T1000 (cell line): Measurements from ENCODE around the gene SERPINA12.

ENCODE experiments used
- DNase-seq: peaks from one replicate; lab custom pipeline; 2025; ENCODE audit warnings: mixed read lengths; lab: John Stamatoyannopoulos, UW

Gene SERPINA12

DNA sequence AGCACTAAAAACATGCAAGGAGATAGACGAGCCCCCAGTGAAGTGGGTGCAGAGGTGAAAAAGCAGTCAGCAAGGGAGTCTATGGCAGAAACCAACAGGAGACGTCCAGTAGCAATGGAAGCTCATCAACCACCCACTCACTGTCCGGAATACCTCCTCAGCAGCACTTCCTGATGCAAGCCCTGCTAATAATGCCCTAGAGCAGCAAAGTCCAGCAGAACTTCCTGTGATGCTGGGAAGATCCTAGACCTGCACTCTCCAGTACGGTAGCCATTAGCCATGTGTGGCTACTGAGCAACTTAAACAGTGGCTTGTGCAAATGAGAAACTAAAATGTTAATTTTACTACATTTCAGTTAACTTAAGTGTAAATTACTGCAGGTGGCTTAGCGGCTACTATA, 44.2 kb downstream of the SERPINA12 start:
- no peak for DNase-seq

DNA sequence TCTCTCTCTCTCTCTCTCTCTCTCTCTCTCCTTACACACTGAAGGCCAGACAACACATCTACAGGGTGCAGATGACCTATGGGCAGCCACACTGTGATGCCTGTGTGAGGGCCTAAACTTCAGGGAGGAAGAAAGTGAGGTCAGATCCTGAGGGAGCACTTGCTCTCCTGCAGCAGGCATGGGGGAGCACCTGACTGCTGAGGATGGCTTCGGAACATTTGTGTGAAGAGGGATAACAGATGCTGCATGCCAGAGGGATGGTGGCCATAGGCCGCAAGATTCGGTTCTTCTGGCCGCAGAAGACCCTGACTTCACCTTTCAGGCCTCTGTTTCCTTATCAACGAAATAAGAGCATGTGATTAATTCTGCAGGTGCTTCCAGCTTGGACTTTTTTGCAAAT, 45.0 kb downstream of the SERPINA12 start:
- no peak for DNase-seq

DNA sequence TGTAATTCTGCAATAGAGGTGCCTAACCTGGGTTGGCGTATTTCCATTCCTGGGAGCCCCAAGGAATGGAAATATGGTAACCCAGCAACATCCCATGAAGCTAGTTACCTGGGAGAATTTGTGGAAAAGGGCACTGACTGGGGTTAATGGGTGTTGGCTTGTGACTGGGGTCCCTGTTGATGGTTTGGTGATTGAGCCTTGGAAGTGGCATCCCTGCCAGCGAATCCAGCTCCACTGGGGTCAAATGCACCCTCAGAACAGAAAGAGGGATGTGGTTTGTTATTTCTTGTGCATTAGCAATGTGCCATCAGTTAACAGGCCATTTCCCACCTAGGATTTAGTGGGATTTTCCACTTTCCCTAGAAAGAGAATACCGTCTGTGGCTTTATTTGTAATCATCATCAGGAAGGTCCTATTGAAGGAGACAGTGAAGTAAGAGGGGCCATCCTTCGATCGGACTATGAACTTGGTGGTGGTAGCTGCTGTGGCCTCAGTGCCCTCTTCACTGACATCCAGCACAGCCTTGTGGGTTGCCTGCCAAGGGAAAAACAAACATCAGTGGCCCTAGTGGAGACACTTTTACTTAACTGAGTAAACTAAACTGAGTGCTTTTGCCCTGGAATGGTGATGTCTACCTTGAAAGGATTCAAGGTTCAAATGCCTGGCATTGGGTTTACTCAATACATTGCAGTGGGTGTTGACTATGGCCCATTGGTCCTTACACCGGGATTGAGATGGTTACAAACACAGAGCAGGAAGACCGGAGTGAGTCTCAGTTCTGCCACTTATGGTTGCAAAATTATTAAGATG, 46.3 kb downstream of the SERPINA12 start:
- DNase-seq: no peak

DNA sequence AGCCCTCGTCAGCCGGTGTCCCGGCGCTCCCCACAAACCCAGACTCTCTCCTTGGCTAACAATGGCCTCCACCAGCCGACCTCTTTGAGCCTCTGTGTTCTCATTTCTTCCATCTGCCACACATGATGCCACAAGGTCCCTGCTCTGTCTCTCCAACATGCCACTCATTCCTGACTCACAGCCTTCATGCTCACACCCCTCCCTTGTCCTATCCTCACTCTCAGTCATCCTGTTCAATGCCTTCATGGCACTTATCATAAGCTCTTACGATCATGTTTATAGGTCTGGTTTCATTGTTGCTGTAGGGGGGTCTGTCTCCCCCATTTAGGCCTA, 47.1 kb downstream of the SERPINA12 start:
- DNase-seq: no peak

DNA sequence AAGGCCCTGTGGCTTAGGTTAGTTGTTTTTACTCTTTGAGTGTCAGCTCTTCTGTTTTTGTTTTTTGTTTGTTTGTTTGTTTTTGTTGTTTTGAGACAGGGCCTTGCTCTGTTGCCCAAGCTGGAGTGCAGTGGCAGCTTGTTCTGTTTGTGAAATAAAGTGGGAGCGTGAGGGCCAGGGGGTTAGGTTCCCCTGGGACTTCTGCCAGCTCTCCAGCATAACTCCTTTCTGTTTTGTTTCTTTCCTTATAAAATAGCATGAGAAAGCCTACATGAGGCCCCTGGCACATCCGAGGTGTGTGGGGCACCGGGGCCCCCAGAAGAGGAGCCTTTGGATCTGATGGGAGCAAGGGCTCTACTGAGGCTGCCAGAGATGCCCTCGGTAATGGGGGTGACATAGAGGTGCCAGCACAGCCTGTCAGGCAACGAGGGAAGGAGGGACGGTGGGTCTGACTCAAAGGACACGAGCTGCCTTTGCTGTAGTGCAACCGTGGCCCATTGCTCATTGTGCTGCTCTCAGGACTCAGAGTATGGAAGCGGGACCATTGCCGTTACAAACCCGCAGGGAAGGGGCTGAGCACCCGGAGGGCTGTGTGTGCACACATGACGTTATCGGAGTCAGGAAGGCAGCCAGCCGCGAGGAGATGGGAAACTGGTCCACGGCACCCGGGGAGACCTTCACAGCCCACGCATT, 47.6 kb downstream of the SERPINA12 start:
- no peak for DNase-seq

DNA sequence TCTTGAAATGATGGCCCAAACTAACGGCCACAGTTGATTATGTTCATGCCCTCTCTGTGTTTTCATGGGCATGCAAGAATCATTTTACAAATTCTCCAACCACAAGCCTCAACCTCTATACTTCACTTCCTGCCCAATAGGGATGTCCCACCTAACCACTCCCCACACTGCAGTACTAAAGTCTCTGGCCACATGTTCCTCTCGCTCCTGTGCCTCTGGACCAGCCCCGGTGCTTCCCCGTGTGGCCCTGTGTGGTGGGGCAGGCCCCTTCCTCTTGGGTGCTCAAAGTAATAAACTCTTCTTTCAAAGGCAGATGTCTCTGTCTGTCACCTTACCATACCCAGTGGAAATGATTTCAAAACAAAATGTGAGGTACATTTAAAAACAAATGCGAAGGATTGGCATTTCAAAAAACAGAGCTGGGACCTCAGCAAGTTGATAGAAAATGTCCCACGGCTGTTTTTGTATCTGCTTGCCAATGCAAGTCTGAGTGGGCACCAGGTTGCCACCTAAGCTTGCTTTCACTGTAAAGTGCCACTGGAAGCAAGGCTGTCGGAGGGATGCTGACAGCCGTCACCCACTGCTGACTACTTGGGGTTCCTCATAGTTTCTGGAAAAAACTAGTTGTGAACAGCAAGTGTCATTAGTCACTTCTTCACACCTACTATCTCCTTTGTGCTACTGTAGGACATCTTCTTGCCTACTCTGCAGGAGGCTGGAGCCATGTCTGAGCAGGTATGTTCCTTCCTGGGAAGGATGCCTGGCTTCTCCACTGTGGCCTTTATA, 48.4 kb downstream of the SERPINA12 start:
- no peak for DNase-seq

DNA sequence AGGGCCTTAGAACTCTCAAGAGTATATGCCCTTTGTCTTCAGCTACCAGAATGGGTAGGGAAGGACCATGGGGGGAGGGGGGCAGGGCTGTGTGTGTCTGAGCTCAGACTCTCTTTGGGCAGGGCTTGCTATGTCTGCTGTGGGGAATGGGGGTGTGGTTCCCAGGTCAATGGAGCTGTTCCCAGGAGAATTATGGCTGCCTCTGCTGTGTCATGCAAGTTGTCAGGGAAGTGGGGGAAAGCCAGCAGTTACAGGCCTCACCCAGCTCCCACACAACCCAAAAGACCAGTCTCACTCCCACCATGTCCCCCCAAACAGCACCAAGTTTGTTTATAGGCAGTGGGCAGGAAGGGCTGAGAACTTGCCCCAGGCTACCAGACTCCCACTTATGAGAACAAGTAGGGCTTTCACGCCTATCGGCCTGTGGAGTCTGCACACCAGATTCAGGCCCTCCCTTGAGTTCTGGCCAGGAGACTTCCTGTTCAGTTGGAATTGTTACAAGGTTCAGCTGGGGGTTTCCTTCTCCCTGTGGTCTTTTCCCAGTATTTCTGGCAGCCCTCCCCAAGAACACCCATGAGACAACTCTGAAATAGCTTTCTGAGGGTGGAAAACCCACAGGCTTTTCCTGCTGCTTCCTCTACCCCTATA, 50.6 kb downstream of the SERPINA12 start:
- no peak for DNase-seq

DNA sequence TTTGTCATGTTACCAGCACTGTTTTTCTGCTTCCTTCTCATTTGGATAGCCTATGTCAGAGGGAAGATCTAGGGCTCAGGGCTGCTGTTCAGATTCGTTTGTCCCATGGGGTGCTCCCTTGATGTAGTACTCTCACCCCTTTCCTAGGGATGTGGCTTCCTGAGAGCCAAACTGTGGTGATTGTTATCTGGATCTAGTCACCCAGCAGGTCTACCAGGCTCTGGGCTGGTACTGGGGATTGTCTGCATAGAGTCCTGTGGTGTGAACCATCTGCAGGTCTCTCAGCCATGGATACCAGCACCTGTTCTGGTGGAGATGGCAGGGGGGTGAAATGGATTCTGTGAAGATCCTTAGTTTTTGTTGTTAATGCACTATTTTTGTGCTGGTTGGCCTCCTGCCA, 51.2 kb downstream of the SERPINA12 start:
- no peak for DNase-seq

DNA sequence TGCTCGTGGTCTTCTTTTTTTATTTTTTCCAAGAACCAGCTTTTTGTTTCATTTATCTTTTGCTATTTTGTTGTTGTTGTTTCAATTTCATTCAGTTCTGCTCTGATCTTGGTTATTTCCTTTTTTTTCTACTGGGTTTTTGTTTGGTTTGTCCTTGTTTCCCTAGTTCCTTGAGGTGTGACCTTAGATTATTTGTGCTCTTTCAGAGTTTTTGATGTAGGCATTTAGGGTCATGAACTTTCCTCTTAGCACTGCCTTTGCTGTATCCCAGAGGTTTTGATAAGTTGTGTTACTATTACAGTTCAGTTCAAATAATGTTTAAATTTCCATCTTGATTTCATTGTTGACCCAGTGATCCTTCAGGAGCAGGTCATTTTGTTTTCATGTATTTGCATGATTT, 53.3 kb downstream of the SERPINA12 start:
- DNase-seq: no peak

DNA sequence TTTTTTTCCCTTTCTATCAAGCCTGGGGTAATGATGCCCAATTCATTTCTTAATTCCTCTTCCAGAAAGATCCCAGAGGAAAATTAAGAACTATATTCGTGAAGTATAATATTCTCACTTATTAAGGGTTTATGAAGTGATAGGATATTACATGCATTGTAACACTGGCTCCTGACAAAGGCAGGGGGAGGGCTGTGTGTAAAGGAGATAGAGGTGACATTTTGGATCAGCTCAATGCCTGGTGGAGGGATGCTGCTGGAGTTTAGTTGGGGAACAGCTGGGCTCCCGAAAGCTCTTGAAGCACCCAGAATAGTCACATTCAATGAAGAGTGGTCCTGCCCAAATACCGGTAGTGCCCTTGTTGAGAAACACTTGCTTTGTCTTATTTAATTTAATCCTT, 57.4 kb downstream of the SERPINA12 start:
- DNase-seq: no peak

DNA sequence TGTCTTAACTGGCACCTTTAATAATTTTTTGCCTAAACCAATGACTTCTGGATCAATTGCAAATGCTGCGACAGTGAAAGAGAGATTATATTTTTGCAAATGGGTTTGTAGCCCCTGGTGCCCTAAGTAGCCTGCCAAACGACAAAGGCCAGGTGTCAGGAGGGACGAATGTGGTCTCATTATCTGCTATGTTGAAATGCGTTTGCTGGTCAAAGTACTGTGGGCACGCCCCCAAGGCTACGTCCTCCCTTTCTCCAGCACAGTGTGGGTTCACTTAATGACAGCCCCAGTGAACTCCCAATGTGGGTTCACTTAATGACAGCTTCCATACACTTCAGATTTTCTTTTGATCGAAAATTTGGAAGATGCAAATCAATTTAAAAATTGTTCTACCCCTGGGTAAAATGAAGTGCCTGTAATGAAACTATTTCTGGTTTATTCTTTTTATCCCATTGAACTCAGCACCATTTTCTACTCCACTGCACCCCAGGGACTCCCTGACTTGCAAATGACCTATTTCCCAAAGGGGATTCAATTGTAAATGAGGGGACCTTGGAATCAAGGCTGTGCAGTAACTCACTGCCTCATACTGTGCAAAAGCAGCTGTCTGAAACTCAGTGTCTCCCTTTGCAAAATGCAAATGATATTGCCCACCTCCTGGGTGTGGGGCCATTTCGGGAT, 58.0 kb downstream of the SERPINA12 start:
- no peak for DNase-seq

DNA sequence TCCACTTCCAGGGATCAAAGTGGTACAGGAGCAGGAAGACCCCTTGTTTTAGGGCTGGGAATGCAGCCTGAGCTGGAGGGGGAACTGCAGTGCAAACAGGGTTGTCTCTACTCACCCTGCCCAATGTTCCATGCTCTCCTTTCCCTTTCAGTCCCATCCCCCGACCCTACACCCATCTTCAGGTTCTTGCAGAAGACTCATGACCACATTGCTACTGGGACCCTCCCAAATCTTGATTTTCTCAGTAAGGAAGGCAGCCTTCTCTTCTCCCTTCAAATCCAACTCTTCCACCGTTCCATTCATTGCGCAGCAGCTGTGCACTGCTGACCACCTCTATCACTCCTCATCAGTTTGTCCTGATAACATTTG, 58.6 kb downstream of the SERPINA12 start:
- DNase-seq: no peak

DNA sequence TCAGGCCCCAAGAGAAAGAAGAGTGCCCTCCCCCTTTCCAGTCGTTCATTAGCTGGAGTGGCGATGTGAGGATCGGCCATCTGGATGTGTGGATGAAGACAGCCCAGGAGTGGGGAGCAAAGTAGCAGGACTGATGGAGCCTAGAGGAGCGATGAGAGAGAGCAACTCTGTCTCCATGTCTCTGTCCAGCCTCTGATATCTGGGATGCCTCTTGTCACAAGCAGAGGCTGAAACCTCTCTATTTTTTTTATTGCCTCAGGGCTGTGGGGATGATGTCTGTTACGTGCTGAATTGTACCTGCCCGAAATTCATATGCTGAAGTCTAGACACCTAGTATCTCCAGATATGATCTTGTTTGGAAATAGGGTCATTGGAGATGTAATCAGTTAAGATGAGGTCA, 59.3 kb downstream of the SERPINA12 start:
- DNase-seq: no peak

DNA sequence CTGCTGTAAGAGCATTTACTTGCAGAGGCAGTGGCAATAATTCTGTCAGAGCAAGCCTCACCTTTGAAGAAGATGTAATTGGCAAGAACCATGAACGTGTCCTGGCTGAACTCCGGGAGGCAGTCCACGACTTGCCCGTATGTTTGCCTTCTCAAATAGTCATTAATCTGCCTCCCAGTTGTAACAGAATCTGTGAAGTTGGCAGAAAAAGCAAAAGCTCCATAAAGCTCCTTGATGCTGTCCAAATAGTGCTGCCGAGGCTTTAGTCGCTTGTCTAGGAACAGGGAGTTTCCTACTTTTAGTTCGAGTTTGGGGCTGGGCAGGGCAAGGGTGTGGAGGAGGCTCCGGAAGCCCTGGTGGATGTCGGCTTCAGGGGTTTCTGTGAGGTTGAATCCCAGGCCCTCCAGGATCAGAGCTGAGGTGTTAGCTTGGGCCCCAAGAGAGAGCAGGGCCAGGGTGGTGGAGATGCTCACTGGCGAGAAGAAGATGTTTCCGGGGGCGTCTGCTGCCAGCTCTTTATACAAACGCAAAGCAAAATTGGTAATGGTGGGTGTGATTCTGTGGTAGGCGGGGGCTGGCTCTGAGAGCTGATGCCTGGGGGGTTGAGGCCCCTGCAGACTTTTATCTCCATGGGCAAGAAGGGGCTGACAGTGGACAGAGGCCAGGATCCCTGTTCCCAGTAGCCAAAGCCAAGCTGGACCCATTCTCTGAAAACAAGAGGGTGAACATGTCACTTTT, 61.0 kb downstream of the SERPINA12 start:
- no peak for DNase-seq

DNA sequence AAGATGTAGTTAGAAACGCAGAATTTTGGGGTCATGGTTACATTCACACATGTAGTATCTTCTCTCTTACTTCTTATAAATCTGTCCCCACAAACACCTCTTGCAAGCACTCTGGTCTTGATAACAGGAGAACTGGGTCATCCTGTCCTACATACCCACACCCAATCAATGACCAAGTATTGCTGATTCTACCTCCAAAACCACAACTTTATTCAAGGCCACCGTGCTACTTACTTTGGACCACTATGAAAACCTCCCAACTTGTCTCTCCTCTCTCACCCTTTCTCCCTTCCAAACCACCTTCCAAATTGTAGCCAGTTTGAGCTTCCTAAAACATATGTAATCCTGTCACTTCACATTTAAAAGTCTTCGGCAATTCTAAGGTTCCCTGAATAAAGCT, 62.1 kb downstream of the SERPINA12 start:
- no peak for DNase-seq

DNA sequence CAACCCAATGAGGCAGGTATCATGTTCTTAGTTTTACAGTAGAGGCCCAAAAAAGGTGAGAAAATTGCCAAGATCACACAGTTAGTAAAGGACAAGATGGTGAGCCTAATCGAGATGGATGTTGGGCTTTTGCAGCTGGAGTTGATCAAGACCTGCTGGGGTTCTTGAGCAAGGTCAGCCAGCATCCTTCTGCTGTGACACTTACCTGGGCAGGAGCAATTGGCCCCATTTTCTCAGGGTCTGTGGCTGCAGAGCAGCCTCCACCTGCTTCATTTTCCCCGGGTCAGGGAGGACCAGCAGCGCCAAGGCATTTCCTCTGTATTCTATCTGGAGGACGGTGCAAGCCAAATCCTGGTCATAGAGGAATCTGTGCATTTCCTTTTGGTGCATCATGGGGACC, 63.1 kb downstream of the SERPINA12 start:
- no peak for DNase-seq

DNA sequence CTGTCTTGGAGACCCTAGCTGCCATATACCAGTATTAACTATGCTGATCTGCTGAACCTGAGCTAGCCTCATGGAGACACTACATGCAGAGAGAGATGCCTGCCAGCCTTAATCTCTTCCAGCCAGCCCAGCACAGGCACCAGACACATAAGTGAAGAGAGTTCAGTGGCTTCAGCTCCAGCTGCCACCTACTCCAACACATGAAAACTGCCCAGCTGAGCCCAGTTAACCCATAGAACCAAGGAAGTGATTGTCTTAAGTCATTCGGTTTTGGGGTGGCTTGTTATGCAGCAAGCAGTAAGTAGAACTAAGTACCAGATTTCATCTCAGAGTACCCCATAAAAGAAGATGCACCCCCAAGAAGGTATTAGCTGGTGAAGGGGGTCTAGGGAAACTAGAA, 64.3 kb downstream of the SERPINA12 start:
- no peak for DNase-seq

DNA sequence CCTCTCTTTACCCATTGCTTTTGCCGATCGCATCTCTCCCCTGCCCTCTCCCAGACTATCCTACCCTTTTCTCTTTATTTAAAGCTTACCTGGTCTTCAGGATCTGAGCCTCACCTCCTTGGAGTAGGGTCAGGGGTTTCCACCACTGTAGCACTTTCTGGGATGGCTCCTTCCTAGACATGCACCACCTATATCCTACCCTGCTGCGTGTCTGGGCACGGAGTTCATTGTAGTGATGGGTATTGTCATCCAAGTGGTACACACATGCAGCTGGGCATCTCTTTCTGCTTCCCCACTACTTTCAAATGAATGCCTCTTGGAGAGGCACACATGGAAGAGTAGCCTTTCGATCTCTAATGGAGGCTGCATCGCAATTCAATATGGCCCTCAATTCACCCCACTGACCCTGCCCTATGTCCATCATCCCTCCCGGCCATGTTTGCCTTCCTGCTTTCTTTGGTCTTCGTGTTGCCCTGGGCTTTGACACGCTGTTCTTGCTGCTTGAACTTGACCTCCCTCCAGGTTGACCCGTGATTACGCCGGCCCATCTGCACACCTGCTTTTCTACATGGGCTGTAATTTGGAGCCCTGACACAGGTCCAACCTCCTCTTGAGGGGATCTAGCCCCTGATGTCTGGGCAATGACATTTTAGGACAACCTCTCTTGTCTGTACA, 67.6 kb downstream of the SERPINA12 start:
- no peak for DNase-seq

DNA sequence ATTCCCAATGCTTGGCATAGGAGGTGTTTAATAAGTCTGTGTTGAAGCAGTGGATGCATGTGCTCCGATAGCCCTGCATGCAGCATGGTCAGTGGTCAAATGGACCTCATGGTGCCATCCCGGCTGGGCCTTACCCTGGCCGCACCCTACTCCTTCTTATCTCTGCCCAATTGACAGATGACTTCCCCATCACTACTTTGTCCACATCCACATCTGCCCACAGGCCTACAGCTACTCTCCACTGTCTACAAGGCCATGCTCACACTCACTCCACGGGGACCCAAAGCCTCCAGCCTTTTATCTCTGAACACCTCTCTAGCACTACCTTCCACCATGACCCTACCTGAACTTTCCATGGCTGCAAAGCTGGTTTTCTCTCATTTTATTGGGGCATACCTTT, 68.1 kb downstream of the SERPINA12 start:
- no peak for DNase-seq

DNA sequence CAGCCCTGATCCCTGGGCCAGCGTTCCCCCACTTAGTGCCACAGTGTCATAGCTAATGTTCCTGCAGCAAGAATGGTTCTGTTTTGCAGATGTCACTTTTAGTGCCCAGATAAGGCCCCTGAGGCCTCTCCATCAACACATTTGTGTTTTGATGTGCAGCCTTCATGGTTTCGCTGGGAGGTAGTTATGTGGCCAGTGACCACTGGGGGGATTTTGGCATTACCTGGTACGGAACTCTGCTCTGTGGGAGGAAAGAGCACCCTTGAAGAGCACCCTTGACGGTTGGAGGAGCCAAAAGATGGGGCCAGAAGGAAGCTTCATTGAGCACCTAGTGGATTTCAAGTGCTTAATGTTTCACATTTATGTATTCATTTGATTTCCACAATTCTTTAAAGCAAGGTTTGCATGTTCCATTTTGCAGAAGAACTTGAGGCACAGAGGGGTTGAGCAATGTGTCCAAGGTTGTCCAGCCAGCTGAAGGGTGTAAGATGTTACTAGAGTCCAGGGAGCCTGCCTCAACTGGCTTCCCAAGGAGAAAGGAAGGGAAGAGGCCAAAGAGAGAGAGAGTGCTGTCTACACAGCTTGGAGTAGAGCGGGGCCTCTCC, 69.7 kb downstream of the SERPINA12 start:
- DNase-seq: no peak
